ENCODE data around the gene PHF20.
"Not testable (repeated sequence)": the region's sequence is repeated elsewhere in the genome, so short reads cannot be mapped to it uniquely, and the experiment has no call there.

- not testable (repeated sequence) for TF ChIP-seq CTCF, POLR2A (IDR thresholded peaks at IDR 0.05)
These were observed 83.8 kb downstream of the PHF20 start for GRCh38 chr20:35855641-35856040.
